SJSA1 (cell line): Measurements from ENCODE around the gene FLACC1. TPM values are rescaled to one million over a fixed set of nuclear protein-coding genes. Genes with fewer than 3 reads are reported as not detected.
A peak's percentile ranks its signal among the peaks of the same experiment; 100 is the strongest.
"Not testable (repeated sequence)": the region's sequence is repeated elsewhere in the genome, so short reads cannot be mapped to it uniquely, and the experiment has no call there.

Experiments
- DNase-seq, 2 experiments: peaks; one replicate each; pipeline ENCODE4 v3.0.0-alpha.2; 2015 to 2020; ENCODE audit warnings: low spot score in 2 of 2, low read depth in 1 of 2
- H3K27ac ChIP-seq: fragments of 250-450 bp; sonication (Bioruptor Pico); 2 replicates; pipeline ENCODE4 v1.5.1; 2020; ENCODE audit warnings: mild to moderate bottlenecking, moderate library complexity
- H3K27me3 ChIP-seq: fragments of 250-450 bp; sonication (Bioruptor Pico); replicated peaks from 2 replicates; pipeline ENCODE4 v1.5.1; 2020; ENCODE audit warnings: mild to moderate bottlenecking, moderate library complexity
- H3K36me3 ChIP-seq: fragments of 250-450 bp; sonication (Bioruptor Pico); 2 replicates; pipeline ENCODE4 v1.5.1; 2020; ENCODE audit warnings: mild to moderate bottlenecking
- H3K4me1 ChIP-seq: fragments of 250-450 bp; sonication (Bioruptor Pico); replicated peaks from 2 replicates; pipeline ENCODE4 v1.6.1; 2021; ENCODE audit warnings: mild to moderate bottlenecking
- H3K4me3 ChIP-seq: fragments of 250-450 bp; sonication (Bioruptor Pico); 2 replicates; pipeline ENCODE4 v1.5.1; 2020; ENCODE audit warnings: mild to moderate bottlenecking
- H3K9me3 ChIP-seq: fragments of 250-450 bp; sonication (Bioruptor Pico); replicated peaks from 2 replicates; pipeline ENCODE4 v1.5.1; 2020; ENCODE audit warnings: mild to moderate bottlenecking
- total RNA-seq: library from RNA; depleted of rRNA; stranded (reverse); fragments of >200 nt; shearing (Covaris generic); gene quantifications from 2 replicates; pipeline ENCODE4 v1.2.3, GENCODE V29; 2014; rRNA removed

FLACC1 gene
- 0.58 and 0.75 TPM in 2 replicates for total RNA-seq

- Histone ChIP-seq H3K4me1 (peaks cover 7% of the 10 kb centered on the region; the same call in 1 of the 2 replicates), H3K27ac (no peak within 1 kb of the TSS)
Measured at GRCh38 chr2:201357221-201357620, at the start of gene FLACC1. FLACC1 (minus strand) TSS chr2:201357345; CDS start chr2:201351404, 5,941 bp downstream.

GRCh38 chr2:201406077-201406662 lies 49.0 kb upstream of the FLACC1 start:
- no peak for DNase-seq
- H3K9me3 ChIP-seq: no peaks in the 10 kb centered on the region
- H3K4me1 ChIP-seq: peaks cover 8% of the 10 kb centered on the region; the same call in 1 of the 2 replicates
- peaks cover 13% of the 10 kb centered on the region for H3K36me3 ChIP-seq
- H3K27me3 ChIP-seq: no peaks in the 10 kb centered on the region
- no peak overlapping the region for H3K4me3 ChIP-seq
- no peak overlapping the region for H3K27ac ChIP-seq

More at GRCh38 chr2:201357221-201357620, at the start of gene FLACC1:
- Histone ChIP-seq H3K36me3 (no peaks in the 10 kb centered on the region), H3K9me3 (no peaks in the 10 kb centered on the region), H3K4me3 (no peak within 1 kb of the TSS), H3K27me3 (no peaks in the 10 kb centered on the region)
- DNase-seq: peak in 1 of 2 experiments; percentile 26

- no peak overlapping the region for H3K4me3 ChIP-seq
- H3K36me3 ChIP-seq: peaks cover 14% of the 10 kb centered on the region
- no peaks in the 10 kb centered on the region for H3K9me3 ChIP-seq
- no peak for DNase-seq
- H3K4me1 ChIP-seq: peaks cover 8% of the 10 kb centered on the region; the same call in 1 of the 2 replicates
- H3K27ac ChIP-seq: no peak overlapping the region
- H3K27me3 ChIP-seq: no peaks in the 10 kb centered on the region
Measured at GRCh38 chr2:201404699-201405280, 47.6 kb upstream of the FLACC1 start.

GRCh38 chr2:201403880-201404279 lies 46.7 kb upstream of the FLACC1 start:
- Histone ChIP-seq H3K4me3 (no peak overlapping the region), H3K9me3 (no peaks in the 10 kb centered on the region), H3K36me3 (peaks cover 21% of the 10 kb centered on the region; the same call in 1 of the 2 replicates), H3K27ac (no peak overlapping the region), H3K27me3 (no peaks in the 10 kb centered on the region), H3K4me1 (peaks cover 8% of the 10 kb centered on the region; the same call in 1 of the 2 replicates)
- peak in 1 of 2 experiments; percentile 36 for DNase-seq

GRCh38 chr2:201402651-201403562 lies 45.8 kb upstream of the FLACC1 start:
- Histone ChIP-seq H3K9me3 (no peaks in the 10 kb centered on the region), H3K27me3 (no peaks in the 10 kb centered on the region), H3K36me3 (peaks cover 24% of the 10 kb centered on the region), H3K4me3 (no peak overlapping the region), H3K4me1 (peaks cover 8% of the 10 kb centered on the region; the same call in 1 of the 2 replicates), H3K27ac (no peak overlapping the region)
- DNase-seq: no peak

- Histone ChIP-seq H3K27ac (no peak overlapping the region), H3K27me3 (no peaks in the 10 kb centered on the region), H3K9me3 (no peaks in the 10 kb centered on the region), H3K36me3 (peaks cover 32% of the 10 kb centered on the region), H3K4me3 (no peak overlapping the region), H3K4me1 (peaks cover 8% of the 10 kb centered on the region; the same call in 1 of the 2 replicates)
- no peak for DNase-seq
Measured at GRCh38 chr2:201401815-201402214, 44.7 kb upstream of the FLACC1 start.

- H3K27ac ChIP-seq: no peak overlapping the region
Measured at GRCh38 chr2:201396595-201396994, 39.5 kb upstream of the FLACC1 start.

GRCh38 chr2:201383136-201383535 lies 26.0 kb upstream of the FLACC1 start:
- Histone ChIP-seq H3K27me3 (no peaks in the 10 kb centered on the region), H3K4me3 (no peak overlapping the region), H3K27ac (no peak overlapping the region), H3K4me1 (no peaks in the 10 kb centered on the region), H3K36me3 (peaks cover 61% of the 10 kb centered on the region), H3K9me3 (no peaks in the 10 kb centered on the region)
- DNase-seq: no peak

More at GRCh38 chr2:201396595-201396994, 39.5 kb upstream of the FLACC1 start:
- H3K27me3 ChIP-seq: no peaks in the 10 kb centered on the region
- peaks cover 51% of the 10 kb centered on the region for H3K36me3 ChIP-seq
- H3K9me3 ChIP-seq: no peaks in the 10 kb centered on the region
- DNase-seq: no peak
- H3K4me3 ChIP-seq: no peak overlapping the region
- H3K4me1 ChIP-seq: no peaks in the 10 kb centered on the region

GRCh38 chr2:201378496-201379397 lies 21.6 kb upstream of the FLACC1 start:
- Histone ChIP-seq H3K36me3 (peaks cover 36% of the 10 kb centered on the region), H3K4me3 (no peak overlapping the region), H3K27ac (no peak overlapping the region), H3K4me1 (no peaks in the 10 kb centered on the region), H3K27me3 (no peaks in the 10 kb centered on the region), H3K9me3 (no peaks in the 10 kb centered on the region)
- DNase-seq: no peak

GRCh38 chr2:201377218-201377617 lies 20.1 kb upstream of the FLACC1 start:
- no peak overlapping the region for H3K4me3 ChIP-seq
- no peaks in the 10 kb centered on the region for H3K27me3 ChIP-seq
- peaks cover 29% of the 10 kb centered on the region for H3K36me3 ChIP-seq
- no peak for DNase-seq
- H3K4me1 ChIP-seq: no peaks in the 10 kb centered on the region
- H3K9me3 ChIP-seq: no peaks in the 10 kb centered on the region
- H3K27ac ChIP-seq: no peak overlapping the region

- Histone ChIP-seq H3K9me3 (peaks cover 8% of the 10 kb centered on the region; the same call in 1 of the 2 replicates), H3K27ac (no peak overlapping the region), H3K4me3 (no peak overlapping the region), H3K4me1 (peaks cover 3% of the 10 kb centered on the region; the same call in 1 of the 2 replicates), H3K36me3 (peaks cover 7% of the 10 kb centered on the region; the same call in 1 of the 2 replicates), H3K27me3 (no peaks in the 10 kb centered on the region)
- DNase-seq: no peak
Measured at GRCh38 chr2:201369775-201370174, 12.6 kb upstream of the FLACC1 start.

- not testable (repeated sequence) for H3K36me3 ChIP-seq, DNase-seq, H3K4me3 ChIP-seq, H3K4me1 ChIP-seq, H3K27me3 ChIP-seq, H3K27ac ChIP-seq, H3K9me3 ChIP-seq
Measured at GRCh38 chr2:201369318-201369717, 12.2 kb upstream of the FLACC1 start.

GRCh38 chr2:201366146-201366545 lies 9.0 kb upstream of the FLACC1 start:
- H3K27ac ChIP-seq: no peak overlapping the region
- DNase-seq: no peak
- H3K27me3 ChIP-seq: no peaks in the 10 kb centered on the region
- no peak overlapping the region for H3K4me3 ChIP-seq
- H3K4me1 ChIP-seq: peaks cover 3% of the 10 kb centered on the region; the same call in 1 of the 2 replicates
- H3K36me3 ChIP-seq: peaks cover 10% of the 10 kb centered on the region; the same call in 1 of the 2 replicates
- H3K9me3 ChIP-seq: peaks cover 15% of the 10 kb centered on the region
